CD4-positive, alpha-beta T cell (primary cell): ENCODE results near the gene PURA. TPM values are rescaled to one million over a fixed set of nuclear protein-coding genes. Genes with fewer than 3 reads are reported as not detected.

Source experiments
- ATAC-seq: fragments of 200-7000 bp; cut with Tn5 transposase; one replicate; pipeline ENCODE4 v1.10.0; 2022; ENCODE audit warnings: mild to moderate bottlenecking; ENCODE audit not compliant: poor library complexity
- CTCF ChIA-PET: fragments of 350-600 bp; sonication (Branson Sonifier 250); formaldehyde crosslinking; loops from one replicate; lab custom pipeline; 2021; ENCODE audit warnings: antibody characterized with exemption, inconsistent platforms; lab: Charles Lee
- POLR2A ChIA-PET: fragments of 350-600 bp; sonication (Branson Sonifier 250); formaldehyde crosslinking; loops from one replicate; lab custom pipeline; 2021; ENCODE audit warnings: antibody characterized with exemption, inconsistent platforms; lab: Charles Lee
- DNase-seq, 14 experiments: peaks; one replicate each; pipeline ENCODE4 v3.0.0-alpha.2; 2013 to 2020; ENCODE audit warnings: mixed read lengths in 2 of 14
- H3K27ac ChIP-seq, 2 donors: one replicate each; pipeline versions ENCODE4 v1.5.1 to v1.7.0; 2013; ENCODE audit warnings: low read length in 2 of 2, low read depth in 1 of 2, mild to moderate bottlenecking in 1 of 2
- H3K27me3 ChIP-seq, 2 experiments: 1 replicate in 1 of 2; 2 replicates in 1 of 2; pipeline versions ENCODE4 v1.6.1 to v1.7.0; 2013; ENCODE audit warnings: low read length in 2 of 2, control low read depth in 1 of 2, mild to moderate bottlenecking in 1 of 2, moderate library complexity in 1 of 2; ENCODE audit not compliant: insufficient read depth in 2 of 2, control insufficient read depth in 1 of 2
- H3K36me3 ChIP-seq: one replicate; pipeline ENCODE4 v1.6.1; 2013; ENCODE audit warnings: low read length, control low read depth; ENCODE audit not compliant: insufficient read depth
- H3K4me1 ChIP-seq: one replicate; pipeline ENCODE4 v1.6.1; 2013; ENCODE audit warnings: low read length, control low read depth; ENCODE audit not compliant: insufficient read depth
- H3K4me3 ChIP-seq: one replicate; pipeline ENCODE4 v1.5.1; 2013; ENCODE audit warnings: mild to moderate bottlenecking, low read length, moderate library complexity
- H3K9me3 ChIP-seq, 2 experiments: 1 replicate in 1 of 2; 2 replicates in 1 of 2; pipeline versions ENCODE4 v1.6.1 to v1.7.0; 2013; ENCODE audit warnings: low read length in 2 of 2, mild to moderate bottlenecking in 2 of 2, control low read depth in 1 of 2, moderate library complexity in 1 of 2; ENCODE audit not compliant: control insufficient read depth in 1 of 2, insufficient read depth in 1 of 2
- H3K27ac Mint-ChIP-seq: one replicate; pipeline ENCODE4 v1.8.0; 2020; ENCODE audit warnings: mixed read lengths
- H3K27me3 Mint-ChIP-seq: one replicate; pipeline ENCODE4 v1.8.0; 2021; ENCODE audit warnings: mixed read lengths
- H3K36me3 Mint-ChIP-seq: one replicate; pipeline ENCODE4 v1.8.0; 2021; ENCODE audit warnings: low read depth, mixed read lengths
- H3K4me1 Mint-ChIP-seq: one replicate; pipeline ENCODE4 v1.8.0; 2021; ENCODE audit warnings: low read depth, mixed read lengths
- H3K4me3 Mint-ChIP-seq: one replicate; pipeline ENCODE4 v1.8.0; 2020; ENCODE audit warnings: mild to moderate bottlenecking, mixed read lengths
- H3K9me3 Mint-ChIP-seq: one replicate; pipeline ENCODE4 v1.8.0; 2020; ENCODE audit warnings: mixed read lengths
- CTCF ChIP-seq: fragments of 200-600 bp; IDR thresholded peaks from one replicate; pipeline ENCODE4 v1.8.0; 2022; ENCODE audit warnings: antibody characterized with exemption, mild to moderate bottlenecking
- intact Hi-C, 2 experiments: fragments of 100-400 bp; cut with DNase I in 1 of 2; cut with micrococcal nuclease in 1 of 2; formaldehyde crosslinking; loops; one replicate each; pipeline versions ENCODE4 v1.15.1 to v1.9.0; 2023 to 2025; cut with DNase I, micrococcal nuclease
- total RNA-seq, 174 experiments: library from RNA in 2 of 174; stranded (reverse) in 2 of 174; gene quantifications; one replicate each; pipeline ENCODE4 v1.2.3 and lab custom pipeline; 2021 to 2026

PURA gene
- total RNA-seq, 2 experiments from 2014 or later = 7.0 to 7.9 TPM

- Histone ChIP-seq H3K4me1 (peaks cover 2% of the 10 kb centered on the region), H3K27ac (no peak overlapping the region), H3K4me3 (no peak overlapping the region), H3K36me3 (no peaks in the 10 kb centered on the region), H3K27me3 (peaks cover 0 to 2% of the 10 kb centered on the region in 2 experiments), H3K9me3 (no peaks in the 10 kb centered on the region)
- Mint-ChIP-seq H3K36me3 (no peaks in the 10 kb centered on the region), H3K4me1 (peaks cover 9% of the 10 kb centered on the region), H3K27ac (no peak overlapping the region), H3K27me3 (peaks cover 10% of the 10 kb centered on the region), H3K4me3 (no peak overlapping the region), H3K9me3 (no peaks in the 10 kb centered on the region)
- intact Hi-C loops = no loop called here
- ChIA-PET POLR2A (no interaction called here), CTCF (no interaction called here)
- TF ChIP-seq CTCF = no peak
- ATAC-seq = no peak
- DNase-seq = no peak
These were observed 37.5 kb downstream of the PURA start for GRCh38 chr5:140151144-140152021.

GRCh38 chr5:140152022-140152999 lies 38.4 kb downstream of the PURA start:
- no peak for TF ChIP-seq CTCF
- no peaks in the 10 kb centered on the region for H3K36me3 Mint-ChIP-seq
- H3K27me3 Mint-ChIP-seq = peaks cover 4% of the 10 kb centered on the region
- Histone ChIP-seq H3K9me3 (no peaks in the 10 kb centered on the region), H3K36me3 (no peaks in the 10 kb centered on the region), H3K27ac (no peak overlapping the region), H3K27me3 (no peaks in the 10 kb centered on the region), H3K4me1 (peaks cover 7% of the 10 kb centered on the region), H3K4me3 (no peak overlapping the region)
- no peak overlapping the region for H3K4me3 Mint-ChIP-seq
- DNase-seq (no peak), ATAC-seq (no peak)
- intact Hi-C loops = no loop called here
- H3K27ac Mint-ChIP-seq = no peak overlapping the region
- ChIA-PET CTCF (interaction anchor here (1.2 kb wide), 1 partner anchor 8 kb away, joined by 5 read pairs; no protein-coding TSS in a partner anchor), POLR2A (no interaction called here)
- H3K4me1 Mint-ChIP-seq = peaks cover 14% of the 10 kb centered on the region
- H3K9me3 Mint-ChIP-seq = no peaks in the 10 kb centered on the region

GRCh38 chr5:140153255-140153654 lies 39.3 kb downstream of the PURA start:
- H3K9me3 ChIP-seq = no peaks in the 10 kb centered on the region
- Mint-ChIP-seq H3K9me3 (no peaks in the 10 kb centered on the region), H3K27me3 (no peaks in the 10 kb centered on the region), H3K4me3 (no peak overlapping the region), H3K36me3 (no peaks in the 10 kb centered on the region), H3K27ac (no peak overlapping the region), H3K4me1 (peaks cover 15% of the 10 kb centered on the region)
- H3K4me3 ChIP-seq = no peak overlapping the region
- ChIA-PET POLR2A (no interaction called here), CTCF (interaction anchor here (1.2 kb wide), 1 partner anchor 9 kb away, joined by 5 read pairs; no protein-coding TSS in a partner anchor)
- no peak for DNase-seq
- intact Hi-C loops = no loop called here
- no peak for TF ChIP-seq CTCF
- H3K27me3 ChIP-seq = no peaks in the 10 kb centered on the region
- H3K27ac ChIP-seq = no peak overlapping the region
- peaks cover 10% of the 10 kb centered on the region for H3K4me1 ChIP-seq
- no peaks in the 10 kb centered on the region for H3K36me3 ChIP-seq
- no peak for ATAC-seq
